Stimulated activated CD4-positive, alpha-beta T cell treated with anti-CD3 and anti-CD28 coated beads, Interleukin-15, amount 100 ng/mL, for 1 hour (primary cell): Measurements from ENCODE around the gene ID1.
"Not testable (repeated sequence)": the region's sequence is repeated elsewhere in the genome, so short reads cannot be mapped to it uniquely, and the experiment has no call there.

Source experiments
- DNase-seq, 2 donors: peaks; one replicate each; pipeline ENCODE4 v3.0.0-alpha.2; 2020; ENCODE audit warnings: low read depth in 1 of 2, low spot score in 1 of 2

Gene ID1

DNA sequence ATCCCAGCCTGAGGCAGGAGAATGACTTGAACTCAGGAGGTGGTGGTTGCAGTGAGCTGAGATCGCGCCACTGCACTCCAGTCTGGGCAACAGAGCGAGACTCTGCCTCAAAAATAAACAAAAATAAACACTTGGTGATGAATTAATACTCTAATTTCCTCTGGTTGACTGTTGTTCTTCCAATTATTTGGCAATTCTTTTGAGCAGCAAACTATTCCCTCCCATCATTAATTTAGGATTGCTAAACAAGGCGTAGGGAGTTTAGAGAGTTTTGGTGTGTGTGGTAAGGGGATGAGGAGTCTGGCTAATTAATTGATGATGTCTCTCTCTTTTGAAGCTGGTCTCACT, 2.7 kb upstream of the ID1 start:
- no peak for DNase-seq

DNA sequence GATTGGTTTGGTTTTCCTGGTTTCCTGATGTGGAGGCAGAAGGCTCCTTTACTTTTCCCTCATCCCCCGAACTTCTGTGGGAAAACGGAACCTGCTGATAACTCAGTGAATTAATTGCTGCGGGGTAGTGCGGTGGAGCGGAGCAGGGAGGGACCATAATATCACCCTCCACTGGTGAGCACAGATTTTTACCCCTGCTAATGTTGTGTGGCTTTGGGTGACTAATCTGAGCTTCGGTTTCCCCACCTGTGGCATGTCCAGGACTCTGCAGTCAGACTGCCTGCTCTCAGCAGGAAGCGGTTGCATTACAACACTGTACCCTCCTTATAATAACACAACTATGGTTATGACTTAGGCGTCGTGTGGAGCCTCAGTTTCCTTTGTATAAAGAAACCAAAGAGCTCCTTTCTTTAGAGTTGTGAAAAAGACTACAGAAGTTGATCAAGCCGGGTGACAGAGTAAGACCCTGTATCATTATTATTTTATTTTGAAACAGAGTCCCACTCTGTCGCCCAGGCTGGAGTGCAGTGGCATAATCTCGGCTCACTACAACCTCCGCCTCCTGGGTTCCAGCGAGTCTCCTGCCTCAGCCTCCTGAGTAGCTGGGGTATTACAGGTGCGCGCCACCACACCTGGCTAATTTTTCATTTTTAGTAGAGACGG, 2.2 kb upstream of the ID1 start:
- no peak for DNase-seq

DNA sequence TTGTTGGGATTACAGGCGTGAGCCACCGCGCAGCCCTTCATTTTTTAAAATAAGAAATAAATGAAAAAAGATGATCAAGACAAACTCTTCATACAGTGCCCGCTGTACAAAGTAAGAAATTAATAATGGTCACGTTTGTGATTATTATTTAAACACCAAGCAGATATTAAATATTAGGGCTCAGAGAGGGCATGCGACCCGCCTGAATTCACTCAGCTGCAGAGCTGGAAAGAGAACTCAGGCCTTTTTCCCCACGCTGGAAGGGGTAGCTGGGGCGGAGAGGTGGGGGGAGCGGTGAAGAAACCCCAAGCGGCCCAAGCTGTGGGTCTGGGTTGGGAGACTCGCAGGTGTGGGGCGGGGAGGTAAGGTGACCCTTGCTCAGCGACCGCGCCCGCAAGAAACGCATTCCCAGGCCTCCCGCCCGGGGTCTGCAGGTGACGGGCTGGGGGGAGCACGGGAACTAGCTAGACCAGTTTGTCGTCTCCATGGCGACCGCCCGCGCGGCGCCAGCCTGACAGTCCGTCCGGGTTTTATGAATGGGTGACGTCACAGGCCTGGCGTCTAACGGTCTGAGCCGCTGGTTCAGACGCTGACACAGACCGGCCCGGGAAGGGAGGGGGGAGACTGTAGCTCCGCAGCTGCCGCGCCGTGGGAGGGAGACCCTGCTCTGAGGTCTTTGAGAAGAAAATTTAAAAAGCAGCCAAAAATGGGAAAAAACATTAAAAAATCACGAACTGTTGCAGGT, 1.1 kb upstream of the ID1 start:
- peak; percentile 35 to 41 for DNase-seq

- DNase-seq, result no peak
Observed at GRCh38 chr20:31604567-31605030, 490 bp upstream of the ID1 start.

GRCh38 chr20:31605902-31606803, 1.1 kb downstream of the ID1 start:
- no peak for DNase-seq

GRCh38 chr20:31606804-31607639, 1.9 kb downstream of the ID1 start:
- no peak for DNase-seq

GRCh38 chr20:31607640-31608250, 2.7 kb downstream of the ID1 start:
- DNase-seq, result no peak

GRCh38 chr20:31608251-31608945, 3.3 kb downstream of the ID1 start:
- DNase-seq, result no peak

DNA sequence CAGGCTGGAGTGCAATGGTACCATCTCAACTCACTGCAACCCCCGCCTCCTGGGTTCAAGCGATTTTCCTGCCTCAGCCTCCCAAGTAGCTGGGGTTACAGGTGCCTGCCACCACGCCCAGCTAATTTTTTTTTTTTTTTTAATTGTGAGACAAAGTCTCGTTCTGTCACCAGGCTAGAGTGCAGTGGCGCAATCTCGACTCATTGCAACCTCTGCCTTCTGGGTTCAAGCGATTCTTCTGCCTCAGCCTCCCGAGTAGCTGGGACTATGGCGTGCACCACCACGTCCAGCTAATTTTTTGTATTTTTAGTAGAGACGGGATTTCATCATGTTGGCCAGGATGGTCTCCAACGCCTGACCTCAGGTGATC, 7.2 kb downstream of the ID1 start:
- not testable (repeated sequence) for DNase-seq

DNA sequence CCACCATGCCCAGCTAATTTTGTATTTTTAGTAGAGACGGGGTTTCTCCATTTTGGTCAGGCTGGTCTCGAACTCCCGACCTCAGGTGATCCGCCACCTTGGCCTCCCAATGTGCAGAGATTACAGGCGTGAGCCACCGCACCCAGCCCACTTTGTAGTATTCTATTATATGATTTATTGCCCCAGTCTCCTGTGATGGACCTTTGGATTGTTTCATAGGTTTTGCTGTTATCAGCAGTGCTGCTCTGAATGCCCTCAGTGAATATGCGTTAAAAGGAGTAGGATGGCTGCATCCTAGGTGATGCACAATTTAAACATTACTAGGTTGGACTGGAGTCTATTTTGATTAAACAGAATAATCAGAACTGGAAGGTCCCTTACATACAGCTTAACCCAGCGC, 10.3 kb downstream of the ID1 start:
- DNase-seq, result no peak

DNA sequence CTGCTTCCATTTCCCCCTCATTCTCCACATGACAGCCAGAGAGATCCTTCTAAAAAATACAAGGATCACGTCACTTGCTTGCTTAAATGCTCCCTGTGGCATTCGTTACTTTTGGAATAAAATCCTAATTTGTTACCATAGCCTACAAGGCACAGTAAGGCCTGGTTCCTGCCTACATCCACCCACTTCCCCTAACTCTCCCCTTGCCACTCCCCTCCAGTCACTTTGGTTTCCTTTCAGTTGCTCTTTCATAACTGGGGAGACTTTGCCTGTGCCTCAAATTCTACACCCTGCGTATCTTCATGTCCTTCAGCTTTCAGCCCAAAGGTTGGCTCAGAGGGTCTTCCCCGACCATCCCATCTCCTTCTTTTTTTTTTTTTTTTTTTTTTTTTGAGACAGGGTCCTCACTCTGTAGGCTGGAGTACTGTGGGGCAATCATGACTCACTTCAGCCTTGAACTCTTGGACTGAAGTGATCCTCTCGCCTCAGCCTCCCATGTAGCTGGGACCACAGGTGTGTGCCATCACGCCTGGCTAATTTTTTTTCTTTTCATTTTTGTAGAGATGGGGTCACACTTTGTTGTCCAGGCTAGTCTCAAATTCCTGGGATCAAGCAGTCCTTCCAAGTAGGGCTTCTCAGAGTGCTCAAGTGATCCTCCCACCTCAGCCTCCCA, 12.5 kb downstream of the ID1 start:
- no peak for DNase-seq

GRCh38 chr20:31620246-31620645, 15.2 kb downstream of the ID1 start:
- DNase-seq, result no peak

DNA sequence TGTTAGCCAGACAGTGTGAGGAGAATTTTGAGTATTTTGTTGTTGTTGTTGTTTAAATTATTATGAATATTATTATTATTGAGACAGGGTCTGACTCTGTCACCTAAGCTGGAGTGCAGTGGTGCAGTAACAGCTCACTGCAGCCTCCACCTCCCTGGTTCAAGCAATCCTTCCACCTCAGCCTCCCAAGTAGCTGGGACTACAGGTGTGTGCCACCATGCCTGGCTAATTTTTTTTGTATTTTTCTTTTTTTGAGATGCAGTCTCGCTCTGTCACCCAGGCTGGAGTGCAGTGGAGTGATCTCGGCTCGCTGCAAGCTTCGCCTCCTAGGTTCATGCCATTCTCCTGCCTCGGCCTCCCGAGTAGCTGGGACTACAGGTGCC, 18.0 kb downstream of the ID1 start:
- DNase-seq, result not testable (repeated sequence)

GRCh38 chr20:31626534-31626933, 21.4 kb downstream of the ID1 start:
- not testable (repeated sequence) for DNase-seq

GRCh38 chr20:31628057-31628456, 23.0 kb downstream of the ID1 start:
- DNase-seq, result not testable (repeated sequence)

- no peak for DNase-seq
Observed at GRCh38 chr20:31630187-31630790, 25.2 kb downstream of the ID1 start.

DNA sequence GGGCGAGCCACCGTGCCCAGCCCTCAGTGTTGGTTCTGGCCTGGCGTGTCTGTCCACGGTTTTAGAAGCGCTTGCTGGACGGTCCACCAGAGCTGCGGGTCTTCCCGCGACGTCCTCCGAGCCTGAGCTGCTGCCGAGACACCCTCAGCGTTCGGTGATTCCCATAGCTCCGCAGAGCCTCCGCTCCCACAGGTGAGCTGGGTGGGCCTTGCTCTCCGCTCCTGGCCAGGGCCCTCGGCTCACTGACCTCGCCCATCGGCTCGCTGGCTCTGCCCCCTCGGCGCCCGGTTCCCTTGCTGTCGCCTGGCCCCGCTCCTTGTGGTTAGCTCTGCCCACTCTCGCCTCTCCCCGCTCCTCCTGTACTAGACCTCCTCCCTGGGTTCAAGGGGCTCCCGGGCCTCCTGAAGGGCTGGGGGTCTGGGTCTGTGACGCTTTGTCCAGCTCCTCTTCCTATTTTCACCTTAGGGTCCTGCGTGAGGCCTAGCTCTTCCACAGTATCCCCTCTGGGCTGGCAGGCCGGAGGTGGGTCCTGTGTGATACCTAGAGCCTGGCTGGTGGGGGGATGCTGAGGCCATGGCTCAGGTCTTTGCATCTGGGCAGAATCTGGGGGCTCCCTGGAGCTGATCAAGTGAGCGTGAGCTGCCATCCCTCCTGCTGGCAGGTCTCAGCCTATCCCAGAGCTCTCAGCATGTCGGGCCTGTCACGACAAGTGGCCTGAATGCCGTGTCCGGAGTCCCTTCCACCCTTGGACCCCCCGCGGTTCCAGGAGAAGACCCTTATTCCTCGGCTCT, 27.7 kb downstream of the ID1 start:
- no peak for DNase-seq

DNA sequence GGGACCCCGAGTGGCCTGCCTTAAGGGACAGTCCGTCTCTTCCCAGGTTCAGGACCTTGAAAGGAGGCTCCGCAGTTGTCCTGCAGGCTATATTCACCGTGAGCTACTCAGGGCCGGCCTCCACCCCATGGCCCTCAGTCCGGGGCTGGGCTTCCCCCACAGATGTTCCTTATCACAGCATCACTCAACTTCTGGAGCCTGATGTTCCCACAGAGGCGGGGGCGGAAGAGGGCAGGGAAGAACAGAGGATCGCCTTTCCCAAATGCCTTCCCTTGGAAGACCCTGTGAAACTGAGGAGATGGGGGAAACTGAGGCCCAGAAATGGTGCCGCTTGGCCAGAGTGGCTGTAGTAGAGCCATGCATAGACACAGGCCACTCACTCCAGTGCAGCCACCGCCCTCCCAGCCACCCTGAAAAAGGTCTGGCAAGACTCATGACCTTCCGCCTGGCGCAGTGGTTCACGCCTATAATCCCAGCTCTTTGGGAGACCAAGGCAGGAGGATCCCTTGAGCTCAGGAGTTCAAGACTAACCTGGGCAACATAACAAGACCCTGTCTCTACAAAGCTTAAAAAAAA, 28.3 kb downstream of the ID1 start:
- DNase-seq, result no peak
